ENCODE results near the gene ACYP1. TPM values are rescaled to one million over a fixed set of nuclear protein-coding genes. Genes with fewer than 3 reads are reported as not detected.

ACYP1 gene
- total and polyA plus RNA-seq, 2 of the 13 experiments (the other 11 are each of a cell fraction or from before 2014, with no cell fraction given): 9.7 to 22.4 TPM

DNA sequence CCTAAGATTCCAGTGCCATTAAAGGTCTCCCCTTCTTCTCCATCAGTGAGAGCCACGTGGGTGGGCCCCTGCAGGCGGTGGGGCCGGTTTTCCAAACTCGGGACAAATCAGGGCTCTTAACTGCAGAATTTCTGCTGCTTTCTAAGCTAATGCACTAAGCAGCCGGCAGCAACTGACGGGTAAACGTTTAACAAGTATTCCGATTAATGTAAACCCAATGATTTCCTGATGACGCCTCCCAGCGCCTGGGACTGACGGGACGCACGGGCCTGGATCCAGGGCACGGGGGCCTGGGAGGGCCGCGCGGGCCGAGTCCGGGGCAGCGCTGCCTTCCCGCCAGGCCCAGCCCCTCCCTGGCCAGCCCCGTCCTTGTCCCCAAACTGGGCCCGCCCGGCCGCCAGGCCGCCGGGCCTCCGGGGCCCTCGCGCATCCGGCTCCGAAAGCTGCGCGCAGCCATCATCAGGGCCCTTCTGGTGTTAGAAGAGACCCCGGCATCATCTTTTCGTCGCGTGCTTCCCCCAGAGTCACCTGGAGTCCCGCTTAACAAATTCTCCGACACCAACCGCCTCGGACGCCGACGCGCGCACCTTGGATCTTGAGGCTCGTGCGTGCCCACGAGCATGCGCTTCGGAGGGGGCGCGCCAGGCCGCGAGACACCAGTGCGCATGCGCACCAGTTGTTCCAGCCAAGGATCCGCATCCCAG, 12.8 kb downstream of the ACYP1 start, which contains the start of gene MLH3 (continued):
- TF ChIP-seq SOX6 (IDR thresholded peaks at IDR 0.05) (no peak), SOX6 (CRISPR knock-in tag; IDR thresholded peaks at IDR 0.05) (no peak), POLR2AphosphoS5 (IDR thresholded peaks at IDR 0.05; ENCODE audit: low read depth, low read length) (peak; percentile 82), SSRP1 (CRISPR knock-in tag; IDR thresholded peaks at IDR 0.05) (no peak), ZFP1 (CRISPR knock-in tag; IDR thresholded peaks at IDR 0.05) (0 out of 2 replicates have a peak, but pooled peaks have one; percentile 29), ZNF598 (CRISPR knock-in tag; IDR thresholded peaks at IDR 0.05; ENCODE audit: borderline replicate concordance) (no peak), U2AF2 (IDR thresholded peaks at IDR 0.05; ENCODE audit: low read depth, low read length) (0 out of 2 replicates have a peak, but pooled peaks have one; percentile 71), ZNF441 (CRISPR knock-in tag; IDR thresholded peaks at IDR 0.05; ENCODE audit: borderline replicate concordance) (peak; percentile 88), ZBTB1 (CRISPR knock-in tag; IDR thresholded peaks at IDR 0.05; ENCODE audit: borderline replicate concordance) (no peak), RFXANK (CRISPR knock-in tag; IDR thresholded peaks at IDR 0.05) (peak; percentile 32; the same call in 1 of the 2 replicates), ZNF432 (CRISPR knock-in tag; IDR thresholded peaks at IDR 0.05; ENCODE audit: borderline replicate concordance) (no peak), TARDBP (CRISPR knock-in tag; IDR thresholded peaks at IDR 0.05) (no peak), ZNF83 (CRISPR knock-in tag; IDR thresholded peaks at IDR 0.05; ENCODE audit: borderline replicate concordance) (peak; percentile 61; the same call in 1 of the 2 replicates), ZNF841 (CRISPR knock-in tag; IDR thresholded peaks at IDR 0.05; ENCODE audit: borderline replicate concordance) (no peak), ZNF24 (IDR thresholded peaks at IDR 0.05) (no peak), MAFG (CRISPR knock-in tag; IDR thresholded peaks at IDR 0.05) (no peak), NR2C2 (CRISPR knock-in tag; IDR thresholded peaks at IDR 0.05; ENCODE audit: borderline replicate concordance) (peak; percentile 43; the same call in 1 of the 2 replicates), MTA3 (CRISPR knock-in tag; IDR thresholded peaks at IDR 0.05) (no peak)
- TF ChIP-seq, protein P1, sequence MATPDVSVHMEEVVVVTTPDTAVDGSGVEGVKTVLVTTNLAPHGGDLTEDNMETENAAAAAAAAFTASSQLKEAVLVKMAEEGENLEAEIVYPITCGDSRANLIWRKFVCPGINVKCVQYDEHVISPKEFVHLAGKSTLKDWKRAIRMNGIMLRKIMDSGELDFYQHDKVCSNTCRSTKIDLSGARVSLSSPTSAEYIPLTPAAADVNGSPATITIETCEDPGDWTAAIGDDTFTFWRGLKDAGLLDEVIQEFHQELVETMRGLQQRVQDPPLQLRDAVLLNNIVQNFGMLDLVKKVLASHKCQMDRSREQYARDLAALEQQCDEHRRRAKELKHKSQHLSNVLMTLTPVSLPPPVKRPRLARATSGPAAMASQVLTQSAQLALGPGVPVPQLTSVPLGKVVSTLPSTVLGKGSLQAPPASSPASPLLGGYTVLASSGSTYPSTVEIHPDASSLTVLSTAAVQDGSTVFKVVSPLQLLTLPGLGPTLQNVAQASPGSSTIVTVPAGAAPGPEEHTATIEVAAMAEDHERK (CRISPR knock-in tag; IDR thresholded peaks at IDR 0.05; ENCODE audit: low read depth): peak; percentile 45; the same call in 1 of the 2 replicates
- TF ChIP-seq, protein P2, sequence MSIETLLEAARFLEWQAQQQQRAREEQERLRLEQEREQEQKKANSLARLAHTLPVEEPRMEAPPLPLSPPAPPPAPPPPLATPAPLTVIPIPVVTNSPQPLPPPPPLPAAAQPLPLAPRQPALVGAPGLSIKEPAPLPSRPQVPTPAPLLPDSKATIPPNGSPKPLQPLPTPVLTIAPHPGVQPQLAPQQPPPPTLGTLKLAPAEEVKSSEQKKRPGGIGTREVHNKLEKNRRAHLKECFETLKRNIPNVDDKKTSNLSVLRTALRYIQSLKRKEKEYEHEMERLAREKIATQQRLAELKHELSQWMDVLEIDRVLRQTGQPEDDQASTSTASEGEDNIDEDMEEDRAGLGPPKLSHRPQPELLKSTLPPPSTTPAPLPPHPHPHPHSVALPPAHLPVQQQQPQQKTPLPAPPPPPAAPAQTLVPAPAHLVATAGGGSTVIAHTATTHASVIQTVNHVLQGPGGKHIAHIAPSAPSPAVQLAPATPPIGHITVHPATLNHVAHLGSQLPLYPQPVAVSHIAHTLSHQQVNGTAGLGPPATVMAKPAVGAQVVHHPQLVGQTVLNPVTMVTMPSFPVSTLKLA (IDR thresholded peaks at IDR 0.05): no peak
- TF ChIP-seq, protein P3, sequence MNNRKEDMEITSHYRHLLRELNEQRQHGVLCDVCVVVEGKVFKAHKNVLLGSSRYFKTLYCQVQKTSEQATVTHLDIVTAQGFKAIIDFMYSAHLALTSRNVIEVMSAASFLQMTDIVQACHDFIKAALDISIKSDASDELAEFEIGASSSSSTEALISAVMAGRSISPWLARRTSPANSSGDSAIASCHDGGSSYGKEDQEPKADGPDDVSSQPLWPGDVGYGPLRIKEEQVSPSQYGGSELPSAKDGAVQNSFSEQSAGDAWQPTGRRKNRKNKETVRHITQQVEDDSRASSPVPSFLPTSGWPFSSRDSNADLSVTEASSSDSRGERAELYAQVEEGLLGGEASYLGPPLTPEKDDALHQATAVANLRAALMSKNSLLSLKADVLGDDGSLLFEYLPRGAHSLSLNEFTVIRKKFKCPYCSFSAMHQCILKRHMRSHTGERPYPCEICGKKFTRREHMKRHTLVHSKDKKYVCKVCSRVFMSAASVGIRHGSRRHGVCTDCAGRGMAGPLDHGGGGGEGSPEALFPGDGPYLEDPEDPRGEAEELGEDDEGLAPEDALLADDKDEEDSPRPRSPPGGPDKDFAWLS (CRISPR knock-in tag; IDR thresholded peaks at IDR 0.05; ENCODE audit: borderline replicate concordance): no peak
- TF ChIP-seq, protein P4, sequence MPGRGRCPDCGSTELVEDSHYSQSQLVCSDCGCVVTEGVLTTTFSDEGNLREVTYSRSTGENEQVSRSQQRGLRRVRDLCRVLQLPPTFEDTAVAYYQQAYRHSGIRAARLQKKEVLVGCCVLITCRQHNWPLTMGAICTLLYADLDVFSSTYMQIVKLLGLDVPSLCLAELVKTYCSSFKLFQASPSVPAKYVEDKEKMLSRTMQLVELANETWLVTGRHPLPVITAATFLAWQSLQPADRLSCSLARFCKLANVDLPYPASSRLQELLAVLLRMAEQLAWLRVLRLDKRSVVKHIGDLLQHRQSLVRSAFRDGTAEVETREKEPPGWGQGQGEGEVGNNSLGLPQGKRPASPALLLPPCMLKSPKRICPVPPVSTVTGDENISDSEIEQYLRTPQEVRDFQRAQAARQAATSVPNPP (CRISPR knock-in tag; IDR thresholded peaks at IDR 0.05): no peak
- TF ChIP-seq, protein P5, sequence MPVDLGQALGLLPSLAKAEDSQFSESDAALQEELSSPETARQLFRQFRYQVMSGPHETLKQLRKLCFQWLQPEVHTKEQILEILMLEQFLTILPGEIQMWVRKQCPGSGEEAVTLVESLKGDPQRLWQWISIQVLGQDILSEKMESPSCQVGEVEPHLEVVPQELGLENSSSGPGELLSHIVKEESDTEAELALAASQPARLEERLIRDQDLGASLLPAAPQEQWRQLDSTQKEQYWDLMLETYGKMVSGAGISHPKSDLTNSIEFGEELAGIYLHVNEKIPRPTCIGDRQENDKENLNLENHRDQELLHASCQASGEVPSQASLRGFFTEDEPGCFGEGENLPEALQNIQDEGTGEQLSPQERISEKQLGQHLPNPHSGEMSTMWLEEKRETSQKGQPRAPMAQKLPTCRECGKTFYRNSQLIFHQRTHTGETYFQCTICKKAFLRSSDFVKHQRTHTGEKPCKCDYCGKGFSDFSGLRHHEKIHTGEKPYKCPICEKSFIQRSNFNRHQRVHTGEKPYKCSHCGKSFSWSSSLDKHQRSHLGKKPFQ (CRISPR knock-in tag; IDR thresholded peaks at IDR 0.05; ENCODE audit: insufficient replicate concordance): no peak

All from HepG2 (cell line).